Neural progenitor cell (in vitro differentiated cells): ENCODE measurements around the gene SLC5A5.

ENCODE experiments used
- EZH2phosphoT487 ChIP-seq: fragments of 200-600 bp; sonication (generic); IDR thresholded peaks from 2 replicates; pipeline ENCODE4 v1.6.1; 2017; ENCODE audit warnings: antibody characterized with exemption
- TF ChIP-seq, protein P1 (sequence below): fragments of 200-600 bp; sonication (generic); IDR thresholded peaks from 2 replicates; pipeline ENCODE4 v1.5.1; 2017; ENCODE audit warnings: antibody characterized with exemption, mild to moderate bottlenecking

DNA sequence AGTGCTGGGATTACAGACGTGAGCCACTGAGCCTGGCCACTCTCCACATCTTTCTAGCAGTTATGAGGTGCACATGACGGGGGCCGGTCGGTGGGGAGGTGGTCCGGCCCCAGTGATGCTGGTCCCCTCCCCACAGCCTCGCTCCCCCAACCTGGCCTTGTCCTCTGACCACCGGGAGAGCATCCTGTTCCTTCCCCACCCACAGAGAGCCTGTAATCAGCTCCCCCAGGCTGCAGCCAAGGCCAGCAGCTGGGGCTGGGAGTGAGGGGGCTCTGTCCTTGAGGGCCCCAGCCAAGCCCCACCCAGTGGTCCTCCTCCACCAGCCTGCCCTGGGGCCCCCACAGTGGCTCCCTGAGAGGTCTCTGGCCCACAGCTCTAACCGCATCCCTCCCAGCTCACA is 47.4 kb upstream of the SLC5A5 start:
- TF ChIP-seq, protein P1, sequence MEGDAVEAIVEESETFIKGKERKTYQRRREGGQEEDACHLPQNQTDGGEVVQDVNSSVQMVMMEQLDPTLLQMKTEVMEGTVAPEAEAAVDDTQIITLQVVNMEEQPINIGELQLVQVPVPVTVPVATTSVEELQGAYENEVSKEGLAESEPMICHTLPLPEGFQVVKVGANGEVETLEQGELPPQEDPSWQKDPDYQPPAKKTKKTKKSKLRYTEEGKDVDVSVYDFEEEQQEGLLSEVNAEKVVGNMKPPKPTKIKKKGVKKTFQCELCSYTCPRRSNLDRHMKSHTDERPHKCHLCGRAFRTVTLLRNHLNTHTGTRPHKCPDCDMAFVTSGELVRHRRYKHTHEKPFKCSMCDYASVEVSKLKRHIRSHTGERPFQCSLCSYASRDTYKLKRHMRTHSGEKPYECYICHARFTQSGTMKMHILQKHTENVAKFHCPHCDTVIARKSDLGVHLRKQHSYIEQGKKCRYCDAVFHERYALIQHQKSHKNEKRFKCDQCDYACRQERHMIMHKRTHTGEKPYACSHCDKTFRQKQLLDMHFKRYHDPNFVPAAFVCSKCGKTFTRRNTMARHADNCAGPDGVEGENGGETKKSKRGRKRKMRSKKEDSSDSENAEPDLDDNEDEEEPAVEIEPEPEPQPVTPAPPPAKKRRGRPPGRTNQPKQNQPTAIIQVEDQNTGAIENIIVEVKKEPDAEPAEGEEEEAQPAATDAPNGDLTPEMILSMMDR = no peak
- TF ChIP-seq EZH2phosphoT487 = no peak
